ENCODE results near the gene LHFPL6. TPM values are rescaled to one million over a fixed set of nuclear protein-coding genes. Genes with fewer than 3 reads are reported as not detected.

The LHFPL6 gene
- total RNA-seq, 2 donors from 2014 or later: 7.5 to 40.0 TPM

DNA sequence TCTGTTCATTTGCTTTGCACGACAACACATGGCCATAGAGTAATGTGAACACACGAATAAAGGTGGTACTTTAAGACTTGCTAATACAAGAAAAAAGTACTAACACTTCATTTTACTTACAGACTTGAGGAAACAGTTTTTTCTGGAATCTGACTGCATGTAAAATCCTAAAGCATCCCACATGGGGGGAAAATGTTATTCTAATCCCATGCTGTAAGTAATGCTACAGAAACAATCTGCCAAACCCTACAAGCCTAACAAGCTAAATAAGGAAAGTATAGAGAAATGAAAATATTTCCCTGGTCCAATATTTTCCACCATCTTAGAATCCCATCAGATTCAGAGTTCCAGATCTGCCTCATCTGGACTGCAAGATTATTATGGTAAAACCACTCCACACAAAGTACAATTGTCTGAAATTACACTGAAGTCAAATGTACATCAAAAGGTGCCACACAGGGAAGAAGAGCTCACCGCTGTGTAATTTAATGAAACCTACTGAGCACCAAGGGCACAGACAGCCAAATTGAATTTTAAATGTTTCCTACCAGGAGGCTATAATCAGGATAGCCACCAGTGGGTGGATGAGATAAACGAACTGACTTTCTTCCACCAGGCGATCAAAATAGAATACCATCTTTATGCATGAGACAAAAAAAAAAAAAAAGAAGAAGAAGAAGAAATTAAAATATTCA lies 22.0 kb downstream of the LHFPL6 start:
- 72% methylated on average over 5 of the region's 5 CpGs for WGBS

DNA sequence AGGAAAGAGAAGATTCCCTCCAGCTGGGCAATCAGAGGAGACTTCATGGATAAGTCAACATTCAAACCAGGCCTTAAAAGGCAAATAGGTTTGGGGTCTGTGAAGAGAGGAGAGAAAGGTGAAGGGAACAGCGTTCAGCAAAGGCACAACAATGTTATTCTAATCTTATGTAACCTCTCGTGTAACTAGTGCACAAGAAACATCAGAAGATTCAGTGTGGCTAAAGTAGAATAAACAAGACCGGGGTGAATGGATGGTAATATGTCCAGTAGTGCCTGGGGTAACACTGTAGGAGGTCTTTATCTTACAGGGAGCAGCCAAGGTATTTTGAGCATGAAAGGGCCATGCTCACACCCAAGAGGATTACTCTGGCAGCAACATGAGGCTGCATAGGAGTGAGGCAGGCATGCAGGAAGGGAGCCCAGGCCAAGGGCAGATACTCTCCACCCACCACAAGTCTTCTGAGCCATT lies 24.1 kb downstream of the LHFPL6 start:
- TF ChIP-seq, protein P1, sequence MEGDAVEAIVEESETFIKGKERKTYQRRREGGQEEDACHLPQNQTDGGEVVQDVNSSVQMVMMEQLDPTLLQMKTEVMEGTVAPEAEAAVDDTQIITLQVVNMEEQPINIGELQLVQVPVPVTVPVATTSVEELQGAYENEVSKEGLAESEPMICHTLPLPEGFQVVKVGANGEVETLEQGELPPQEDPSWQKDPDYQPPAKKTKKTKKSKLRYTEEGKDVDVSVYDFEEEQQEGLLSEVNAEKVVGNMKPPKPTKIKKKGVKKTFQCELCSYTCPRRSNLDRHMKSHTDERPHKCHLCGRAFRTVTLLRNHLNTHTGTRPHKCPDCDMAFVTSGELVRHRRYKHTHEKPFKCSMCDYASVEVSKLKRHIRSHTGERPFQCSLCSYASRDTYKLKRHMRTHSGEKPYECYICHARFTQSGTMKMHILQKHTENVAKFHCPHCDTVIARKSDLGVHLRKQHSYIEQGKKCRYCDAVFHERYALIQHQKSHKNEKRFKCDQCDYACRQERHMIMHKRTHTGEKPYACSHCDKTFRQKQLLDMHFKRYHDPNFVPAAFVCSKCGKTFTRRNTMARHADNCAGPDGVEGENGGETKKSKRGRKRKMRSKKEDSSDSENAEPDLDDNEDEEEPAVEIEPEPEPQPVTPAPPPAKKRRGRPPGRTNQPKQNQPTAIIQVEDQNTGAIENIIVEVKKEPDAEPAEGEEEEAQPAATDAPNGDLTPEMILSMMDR (IDR thresholded peaks at IDR 0.05): no peak
- no peak for TF ChIP-seq POLR2AphosphoS5 (IDR thresholded peaks at IDR 0.05)
- TF ChIP-seq POLR2A (IDR thresholded peaks at IDR 0.05): no peak
- DNase-seq (ENCODE audit: low spot score): no peak
- Histone ChIP-seq H3K4me1 (replicated peaks) (no peaks in the 10 kb centered on the region), H3K4me3 (no peak overlapping the region), H3K27ac (no peak overlapping the region), H3K9me3 (no peaks in the 10 kb centered on the region), H3K36me3 (no peaks in the 10 kb centered on the region), H3K27me3 (replicated peaks; ENCODE audit: insufficient read depth) (no peaks in the 10 kb centered on the region)
- intact Hi-C loops (cut with DNase I): no loop called here
- WGBS: 89% methylated on average over 3 of the region's 3 CpGs

More for the DNA sequence above, 22.0 kb downstream of the LHFPL6 start:
- Histone ChIP-seq H3K36me3 (no peaks in the 10 kb centered on the region), H3K4me1 (replicated peaks) (no peaks in the 10 kb centered on the region), H3K27ac (no peak overlapping the region), H3K9me3 (no peaks in the 10 kb centered on the region), H3K4me3 (no peak overlapping the region), H3K27me3 (replicated peaks; ENCODE audit: insufficient read depth) (no peaks in the 10 kb centered on the region)
- TF ChIP-seq, protein P1 (IDR thresholded peaks at IDR 0.05): no peak
- TF ChIP-seq POLR2AphosphoS5 (IDR thresholded peaks at IDR 0.05) (no peak), POLR2A (IDR thresholded peaks at IDR 0.05) (no peak)
- no peak for DNase-seq (ENCODE audit: low spot score)
- intact Hi-C loops (cut with DNase I): no loop called here

DNA sequence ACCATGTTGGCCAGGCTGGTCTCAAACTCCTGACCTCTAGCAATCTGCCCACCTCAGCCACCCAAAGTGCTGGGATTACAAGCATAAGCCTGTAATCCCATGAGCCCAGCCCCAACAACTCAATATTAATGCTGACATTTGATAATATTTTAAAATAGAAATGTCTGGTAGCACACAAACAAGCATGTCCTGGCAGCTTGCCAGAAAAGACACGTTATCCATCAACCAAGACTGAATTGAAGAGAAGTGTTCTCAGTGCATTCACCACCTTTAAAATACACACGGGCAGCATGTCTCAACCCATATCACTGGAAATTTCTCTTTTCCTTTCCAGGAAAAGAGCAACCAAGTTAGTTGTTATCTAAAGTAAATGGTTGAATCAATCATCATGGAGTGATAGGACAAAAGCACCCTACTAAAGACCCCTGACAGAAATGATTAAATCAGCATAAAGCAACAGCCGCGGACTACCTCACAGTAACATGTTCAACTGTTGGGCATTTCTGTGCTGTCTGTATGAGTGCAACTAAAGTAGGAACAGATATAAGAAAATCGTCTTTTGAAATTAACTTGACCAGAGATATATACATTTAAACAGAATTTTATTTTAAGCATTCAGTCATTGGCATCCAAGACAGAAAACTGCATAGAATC lies 25.0 kb downstream of the LHFPL6 start:
- H3K36me3 ChIP-seq: no peaks in the 10 kb centered on the region
- TF ChIP-seq, protein P1 (IDR thresholded peaks at IDR 0.05): no peak
- TF ChIP-seq POLR2AphosphoS5 (IDR thresholded peaks at IDR 0.05) (no peak), POLR2A (IDR thresholded peaks at IDR 0.05) (no peak)
- H3K4me3 ChIP-seq: no peak overlapping the region
- H3K4me1 ChIP-seq (replicated peaks): no peaks in the 10 kb centered on the region
- intact Hi-C loops (cut with DNase I): no loop called here
- no peak for DNase-seq (ENCODE audit: low spot score)
- H3K27me3 ChIP-seq (replicated peaks; ENCODE audit: insufficient read depth): no peaks in the 10 kb centered on the region
- H3K9me3 ChIP-seq: no peaks in the 10 kb centered on the region
- H3K27ac ChIP-seq: no peak overlapping the region
- WGBS: 81% methylated on average over 5 of the region's 5 CpGs

DNA sequence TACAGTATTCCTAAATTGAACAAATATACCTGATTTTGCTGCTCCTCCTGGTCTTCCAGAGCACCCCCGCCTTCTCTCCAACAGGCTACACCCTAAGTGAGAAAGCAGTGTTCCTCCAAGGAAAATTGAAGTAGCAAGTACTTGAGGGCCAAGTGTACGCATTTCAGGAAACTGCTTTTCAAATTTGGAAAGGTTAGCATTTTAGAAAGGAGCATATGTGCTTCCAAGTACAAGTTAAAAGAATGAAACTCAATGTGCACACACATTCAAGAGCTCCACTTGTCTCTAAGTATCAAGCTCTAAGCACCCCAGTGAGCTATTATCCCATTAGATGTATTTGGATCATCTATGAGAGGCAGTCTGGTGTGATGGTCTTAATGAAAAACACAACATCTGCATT lies 25.8 kb downstream of the LHFPL6 start:
- 94% methylated on average over 2 of the region's 2 CpGs for WGBS
- TF ChIP-seq, protein P1 (IDR thresholded peaks at IDR 0.05): no peak
- TF ChIP-seq POLR2A (IDR thresholded peaks at IDR 0.05) (no peak), POLR2AphosphoS5 (IDR thresholded peaks at IDR 0.05) (no peak)
- intact Hi-C loops (cut with DNase I): no loop called here

More for the DNA sequence above, 25.8 kb downstream of the LHFPL6 start:
- H3K9me3 ChIP-seq: no peaks in the 10 kb centered on the region
- H3K27ac ChIP-seq: no peak overlapping the region
- H3K4me1 ChIP-seq (replicated peaks): no peaks in the 10 kb centered on the region
- DNase-seq (ENCODE audit: low spot score): no peak
- no peak overlapping the region for H3K4me3 ChIP-seq
- no peaks in the 10 kb centered on the region for H3K36me3 ChIP-seq
- H3K27me3 ChIP-seq (replicated peaks; ENCODE audit: insufficient read depth): no peaks in the 10 kb centered on the region

All from prostate gland (tissue), 2 donors.